HCT116 (cell line): ENCODE results near the gene GARS1. TPM values are rescaled to one million over a fixed set of nuclear protein-coding genes. Genes with fewer than 3 reads are reported as not detected.

Experiments used
- ATAC-seq: fragments of 200-7000 bp; cut with Tn5 transposase; 2 replicates; pipeline ENCODE4 v1.9.1; 2020; ENCODE audit warnings: mild to moderate bottlenecking, moderate library complexity
- BruUV-seq: library from RNA; stranded (reverse); fragments of 400-500 nt; replicated peaks from 2 replicates; lab custom pipeline; 2021; lab: Mats Ljungman, UMichigan
- CTCF ChIA-PET: fragments of 300-600 bp; sonication (Branson Sonifier 250); formaldehyde crosslinking; loops from one replicate; lab custom pipeline; 2021; ENCODE audit warnings: antibody characterized with exemption; lab: Charles Lee
- POLR2A ChIA-PET: fragments of 300-600, 350-600 bp; sonication (Branson Sonifier 250); formaldehyde crosslinking; loops from one replicate; lab custom pipeline; 2021; ENCODE audit warnings: antibody characterized with exemption; lab: Charles Lee
- RAD21 ChIA-PET, 2 experiments: fragments of 300-600 bp; sonication (Branson Sonifier 250); formaldehyde crosslinking; loops; one replicate each; lab custom pipeline; 2023; ENCODE audit warnings: low total read pairs in 2 of 2; ENCODE audit not compliant: uncharacterized antibody in 2 of 2, unreplicated experiment in 2 of 2, low non-redundant PET in 1 of 2; lab: Charles Lee
- DNase-seq: peaks from one replicate; pipeline ENCODE4 v3.0.0-alpha.2; 2010; ENCODE audit warnings: low read depth, low spot score
- H2AFZ ChIP-seq: fragments of 200-600 bp; shearing (Covaris generic), sonication (generic); 2 replicates; pipeline ENCODE4 v1.6.1; 2017; ENCODE audit warnings: low read depth, mixed run types, mixed read lengths, antibody characterized with exemption, low read length; ENCODE audit not compliant: poor library complexity, severe bottlenecking
- H3K27ac ChIP-seq: 2 replicates; pipeline ENCODE4 v1.5.1; 2012; ENCODE audit warnings: low read depth, low read length
- H3K27me3 ChIP-seq: fragments of 200-600 bp; sonication (generic); 2 replicates; pipeline ENCODE4 v1.6.1; 2016; ENCODE audit warnings: mixed run types, low read length, mixed read lengths; ENCODE audit not compliant: insufficient read depth
- H3K36me3 ChIP-seq, 2 experiments: fragments of 200-500 bp in 1 of 2; fragments of 200-600 bp in 1 of 2; sonication (Bioruptor generic) in 1 of 2; sonication (generic) in 1 of 2; 2 replicates each; pipeline versions ENCODE4 v1.5.1 to v1.6.1; 2014 to 2016; ENCODE audit warnings: low read length in 2 of 2, inconsistent platforms in 1 of 2, mixed read lengths in 1 of 2, mixed run types in 1 of 2; ENCODE audit not compliant: insufficient read depth in 2 of 2, control insufficient read depth in 1 of 2
- H3K4me1 ChIP-seq, 2 experiments: fragments of 200-600 bp in 1 of 2; sonication (generic) in 1 of 2; 2 replicates each; pipeline versions ENCODE4 v1.5.1 to v1.6.1; 2012 to 2017; ENCODE audit warnings: low read length in 2 of 2, inconsistent platforms in 1 of 2, mild to moderate bottlenecking in 1 of 2, mixed read lengths in 1 of 2, mixed run types in 1 of 2, moderate library complexity in 1 of 2; ENCODE audit not compliant: insufficient read depth in 2 of 2, control insufficient read depth in 1 of 2
- H3K4me2 ChIP-seq: fragments of 200-600 bp; sonication (generic); 2 replicates; pipeline ENCODE4 v1.6.1; 2017; ENCODE audit warnings: mixed run types, low read length, mixed read lengths
- H3K4me3 ChIP-seq, 2 experiments: fragments of 200-600 bp in 1 of 2; sonication (generic) in 1 of 2; replicated peaks in 1 of 2; 2 replicates each; pipeline ENCODE4 v1.5.1; 2011 to 2016; ENCODE audit warnings: low read length in 2 of 2, control low read depth in 1 of 2, low read depth in 1 of 2, mild to moderate bottlenecking in 1 of 2, mixed read lengths in 1 of 2, mixed run types in 1 of 2
- H3K79me2 ChIP-seq: fragments of 200-600 bp; sonication (generic); 2 replicates; pipeline ENCODE4 v1.6.1; 2017; ENCODE audit warnings: mild to moderate bottlenecking, mixed run types, low read length, moderate library complexity, mixed read lengths; ENCODE audit not compliant: insufficient read depth
- H3K9ac ChIP-seq: fragments of 200-600 bp; sonication (generic); 2 replicates; pipeline ENCODE4 v1.6.1; 2016; ENCODE audit warnings: low read length, mixed read lengths
- H3K9me2 ChIP-seq: fragments of 200-600 bp; sonication (generic), shearing (Covaris generic); 2 replicates; pipeline ENCODE4 v1.6.1; 2017; ENCODE audit warnings: mixed run types, mild to moderate bottlenecking, moderate library complexity; ENCODE audit not compliant: insufficient read depth
- H3K9me3 ChIP-seq, 2 experiments: fragments of 200-500 bp in 1 of 2; fragments of 200-600 bp in 1 of 2; sonication (Bioruptor generic) in 1 of 2; sonication (generic) in 1 of 2; 2 replicates each; pipeline ENCODE4 v1.6.1; 2014 to 2017; ENCODE audit warnings: low read length in 2 of 2, mixed read lengths in 2 of 2, inconsistent platforms in 1 of 2, low read depth in 1 of 2, mild to moderate bottlenecking in 1 of 2, mixed run types in 1 of 2, moderate library complexity in 1 of 2; ENCODE audit not compliant: control insufficient read depth in 1 of 2, insufficient read depth in 1 of 2
- H4K20me1 ChIP-seq: fragments of 200-600 bp; sonication (generic), shearing (Covaris generic); 2 replicates; pipeline ENCODE4 v1.6.1; 2017; ENCODE audit warnings: mixed run types, mild to moderate bottlenecking, moderate library complexity; ENCODE audit not compliant: insufficient read depth
- ATF3 ChIP-seq: IDR thresholded peaks from 2 replicates; pipeline ENCODE4 v1.6.1; 2012
- CBX3 ChIP-seq: IDR thresholded peaks from 2 replicates; pipeline ENCODE4 v1.6.1; 2012; ENCODE audit warnings: low read depth
- CEBPB ChIP-seq: IDR thresholded peaks from 2 replicates; pipeline ENCODE4 v1.6.1; 2012; ENCODE audit warnings: low read depth
- EGR1 ChIP-seq: IDR thresholded peaks from 2 replicates; pipeline ENCODE4 v1.6.1; 2012; ENCODE audit warnings: low read depth
- ELF1 ChIP-seq: IDR thresholded peaks from 2 replicates; pipeline ENCODE4 v1.6.1; 2012; ENCODE audit warnings: low read depth, borderline replicate concordance
- FOSL1 ChIP-seq: IDR thresholded peaks from 2 replicates; pipeline ENCODE4 v1.6.1; 2012; ENCODE audit warnings: low read depth
- JUND ChIP-seq: IDR thresholded peaks from 2 replicates; pipeline ENCODE4 v1.6.1; 2012
- POLR2AphosphoS5 ChIP-seq: IDR thresholded peaks from 2 replicates; pipeline ENCODE4 v1.6.1; 2011; ENCODE audit warnings: mild to moderate bottlenecking, low read depth, low read length, moderate library complexity
- RAD21 ChIP-seq: IDR thresholded peaks from 2 replicates; pipeline ENCODE4 v1.6.1; 2012; ENCODE audit warnings: low read depth, mild to moderate bottlenecking
- SP1 ChIP-seq: IDR thresholded peaks from 2 replicates; pipeline ENCODE4 v1.6.1; 2012; ENCODE audit warnings: low read depth
- SRF ChIP-seq: IDR thresholded peaks from 2 replicates; pipeline ENCODE4 v1.6.1; 2012; ENCODE audit warnings: low read depth
- TCF7L2 ChIP-seq: IDR thresholded peaks from 2 replicates; pipeline ENCODE4 v1.7.0; 2011; ENCODE audit warnings: borderline replicate concordance, inconsistent platforms; ENCODE audit not compliant: insufficient read depth, insufficient read length; ENCODE audit errors: extremely low read depth
- ZNF274 ChIP-seq: fragments of 200-500 bp; sonication (Bioruptor generic); IDR thresholded peaks from 2 replicates; pipeline ENCODE4 v1.6.1; 2014; ENCODE audit warnings: mild to moderate bottlenecking, low read depth, low read length, inconsistent platforms
- intact Hi-C: fragments of 100-400 bp; cut with micrococcal nuclease; formaldehyde crosslinking; loops from 2 replicates; pipeline ENCODE4 v1.10.0; 2022
- total RNA-seq: library from RNA; stranded (reverse); gene quantifications from one replicate; pipeline ENCODE4 v1.2.1, GENCODE V29; 2021; ENCODE audit not compliant: unreplicated experiment
- TF ChIP-seq, protein P1 (sequence below): IDR thresholded peaks from 2 replicates; pipeline ENCODE4 v1.6.1; 2011; ENCODE audit warnings: mild to moderate bottlenecking, low read length, moderate library complexity; ENCODE audit not compliant: insufficient replicate concordance; ENCODE audit errors: extremely low read depth
- TF ChIP-seq, protein P2 (sequence below), 3 experiments: fragments of 200-600 bp in 1 of 3; sonication (generic) in 1 of 3; IDR thresholded peaks in 2 of 3; conservative IDR thresholded peaks in 1 of 3; 2 replicates each; pipeline ENCODE4 v1.5.1; 2012 to 2017; ENCODE audit warnings: low read depth in 2 of 3, low read length in 2 of 3, antibody characterized with exemption in 1 of 3, borderline replicate concordance in 1 of 3, control low read depth in 1 of 3, mild to moderate bottlenecking in 1 of 3, mixed read lengths in 1 of 3, mixed run types in 1 of 3, moderate library complexity in 1 of 3; ENCODE audit not compliant: insufficient read depth in 1 of 3

Gene GARS1
- total RNA-seq, 1 experiment from 2014 or later = 329 TPM

DNA sequence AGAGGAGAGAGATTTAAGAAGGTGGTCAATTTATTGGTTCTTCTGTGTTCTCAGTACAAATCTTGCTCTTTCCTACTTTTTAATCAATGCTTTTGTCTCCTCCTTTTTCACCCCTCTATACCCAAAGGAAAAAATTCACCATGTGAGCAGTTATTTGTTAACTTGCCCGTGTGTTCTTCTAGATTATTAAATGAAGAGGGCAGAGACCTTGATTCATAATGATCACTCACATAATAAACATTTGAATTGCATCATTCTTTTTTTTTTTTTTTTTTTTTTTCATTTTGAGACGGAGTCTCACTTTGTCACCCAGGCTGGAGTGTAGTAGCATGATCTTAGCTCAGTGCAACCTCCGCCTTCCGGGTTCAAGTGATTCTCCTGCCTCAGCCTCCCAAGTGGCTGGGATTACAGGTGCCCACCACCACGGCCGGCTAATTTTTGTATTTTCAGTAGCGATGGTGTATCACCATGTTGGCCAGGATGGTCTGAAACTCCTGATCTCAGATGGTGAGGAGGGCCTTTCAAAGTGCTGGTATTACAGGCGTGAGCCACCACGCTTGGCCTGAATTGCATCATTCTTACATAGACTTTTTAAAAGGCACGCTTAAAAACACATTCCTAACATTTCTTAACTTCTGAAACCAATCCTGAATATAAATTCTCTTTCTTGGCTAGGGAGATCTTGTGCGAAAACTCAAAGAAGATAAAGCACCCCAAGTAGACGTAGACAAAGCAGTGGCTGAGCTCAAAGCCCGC, 3.6 kb downstream of the GARS1 start:
- RAD21 ChIA-PET = no interaction called here

DNA sequence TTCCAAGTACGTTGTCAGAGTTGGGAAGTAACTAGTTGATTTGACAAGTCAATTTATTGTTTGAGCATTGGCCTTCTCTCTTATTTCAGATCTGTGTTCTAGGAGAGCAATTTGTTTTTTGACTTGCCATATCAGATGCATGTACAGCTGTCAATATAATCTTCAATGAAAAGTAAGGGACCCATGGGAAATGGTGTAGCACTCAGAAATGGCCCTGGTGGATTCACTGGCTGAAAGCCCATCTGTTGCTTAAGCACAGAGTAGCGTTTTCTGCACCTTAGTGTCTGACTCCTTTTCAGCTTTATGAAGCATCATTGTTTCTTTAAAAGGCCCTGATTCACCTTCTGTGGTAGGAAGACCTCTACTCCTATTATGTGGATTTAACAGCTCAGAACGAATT, 10.2 kb downstream of the GARS1 start:
- Histone ChIP-seq H3K27me3 (no peaks in the 10 kb centered on the region), H3K9me2 (no peaks in the 10 kb centered on the region), H3K36me3 (peaks cover 66 to 75% of the 10 kb centered on the region in 2 experiments), H4K20me1 (no peaks in the 10 kb centered on the region), H3K4me1 (no peaks in the 10 kb centered on the region), H3K27ac (no peak overlapping the region), H3K4me3 (no peak overlapping the region), H2AFZ (no peak overlapping the region), H3K4me2 (no peak overlapping the region), H3K79me2 (peaks cover 81% of the 10 kb centered on the region), H3K9me3 (no peaks in the 10 kb centered on the region), H3K9ac (no peak overlapping the region)
- no peak for DNase-seq
- TF ChIP-seq CBX3 = no peak
- TF ChIP-seq, protein P1, sequence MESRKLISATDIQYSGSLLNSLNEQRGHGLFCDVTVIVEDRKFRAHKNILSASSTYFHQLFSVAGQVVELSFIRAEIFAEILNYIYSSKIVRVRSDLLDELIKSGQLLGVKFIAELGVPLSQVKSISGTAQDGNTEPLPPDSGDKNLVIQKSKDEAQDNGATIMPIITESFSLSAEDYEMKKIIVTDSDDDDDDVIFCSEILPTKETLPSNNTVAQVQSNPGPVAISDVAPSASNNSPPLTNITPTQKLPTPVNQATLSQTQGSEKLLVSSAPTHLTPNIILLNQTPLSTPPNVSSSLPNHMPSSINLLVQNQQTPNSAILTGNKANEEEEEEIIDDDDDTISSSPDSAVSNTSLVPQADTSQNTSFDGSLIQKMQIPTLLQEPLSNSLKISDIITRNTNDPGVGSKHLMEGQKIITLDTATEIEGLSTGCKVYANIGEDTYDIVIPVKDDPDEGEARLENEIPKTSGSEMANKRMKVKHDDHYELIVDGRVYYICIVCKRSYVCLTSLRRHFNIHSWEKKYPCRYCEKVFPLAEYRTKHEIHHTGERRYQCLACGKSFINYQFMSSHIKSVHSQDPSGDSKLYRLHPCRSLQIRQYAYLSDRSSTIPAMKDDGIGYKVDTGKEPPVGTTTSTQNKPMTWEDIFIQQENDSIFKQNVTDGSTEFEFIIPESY = no peak
- TF ChIP-seq FOSL1 = no peak
- TF ChIP-seq ATF3 = no peak
- no peak for TF ChIP-seq SP1
- TF ChIP-seq TCF7L2 = no peak
- no peak for TF ChIP-seq CEBPB
- TF ChIP-seq, protein P2, sequence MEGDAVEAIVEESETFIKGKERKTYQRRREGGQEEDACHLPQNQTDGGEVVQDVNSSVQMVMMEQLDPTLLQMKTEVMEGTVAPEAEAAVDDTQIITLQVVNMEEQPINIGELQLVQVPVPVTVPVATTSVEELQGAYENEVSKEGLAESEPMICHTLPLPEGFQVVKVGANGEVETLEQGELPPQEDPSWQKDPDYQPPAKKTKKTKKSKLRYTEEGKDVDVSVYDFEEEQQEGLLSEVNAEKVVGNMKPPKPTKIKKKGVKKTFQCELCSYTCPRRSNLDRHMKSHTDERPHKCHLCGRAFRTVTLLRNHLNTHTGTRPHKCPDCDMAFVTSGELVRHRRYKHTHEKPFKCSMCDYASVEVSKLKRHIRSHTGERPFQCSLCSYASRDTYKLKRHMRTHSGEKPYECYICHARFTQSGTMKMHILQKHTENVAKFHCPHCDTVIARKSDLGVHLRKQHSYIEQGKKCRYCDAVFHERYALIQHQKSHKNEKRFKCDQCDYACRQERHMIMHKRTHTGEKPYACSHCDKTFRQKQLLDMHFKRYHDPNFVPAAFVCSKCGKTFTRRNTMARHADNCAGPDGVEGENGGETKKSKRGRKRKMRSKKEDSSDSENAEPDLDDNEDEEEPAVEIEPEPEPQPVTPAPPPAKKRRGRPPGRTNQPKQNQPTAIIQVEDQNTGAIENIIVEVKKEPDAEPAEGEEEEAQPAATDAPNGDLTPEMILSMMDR (IDR thresholded peaks at IDR 0.05 in 2 of 3, conservative IDR thresholded peaks at IDR 0.05 in 1 of 3; ENCODE audit: borderline replicate concordance in 1 of 3, insufficient read depth in 1 of 3, low read depth in 2 of 3, low read length in 2 of 3) = no peak
- no peak for TF ChIP-seq RAD21
- no peak for TF ChIP-seq EGR1
- TF ChIP-seq SRF = no peak
- TF ChIP-seq JUND = no peak
- no peak for ATAC-seq
- ChIA-PET POLR2A (no interaction called here), CTCF (no interaction called here), RAD21 (no interaction called here)
- intact Hi-C loops = no loop called here
- BruUV-seq = no TSS peak

More for the DNA sequence above, 3.6 kb downstream of the GARS1 start:
- H3K9ac ChIP-seq = no peak overlapping the region
- peaks cover 5 to 16% of the 10 kb centered on the region in 2 experiments; a peak in 3 of 4 replicates for H3K4me1 ChIP-seq
- ChIA-PET CTCF (no interaction called here), POLR2A (no interaction called here)
- H3K79me2 ChIP-seq = peaks cover 85% of the 10 kb centered on the region
- peaks cover 26 to 41% of the 10 kb centered on the region in 2 experiments for H3K36me3 ChIP-seq
- no peaks in the 10 kb centered on the region for H4K20me1 ChIP-seq
- no peak overlapping the region for H3K4me2 ChIP-seq
- H3K9me2 ChIP-seq = no peaks in the 10 kb centered on the region
- no peak overlapping the region for H2AFZ ChIP-seq
- DNase-seq (no peak), ATAC-seq (no peak)
- no peak overlapping the region for H3K4me3 ChIP-seq
- BruUV-seq = no TSS peak
- no peak overlapping the region for H3K27ac ChIP-seq
- no peaks in the 10 kb centered on the region for H3K27me3 ChIP-seq
- no peak for TF ChIP-seq FOSL1
- TF ChIP-seq TCF7L2 = no peak
- no peak for TF ChIP-seq ZNF274
- TF ChIP-seq SP1 = no peak
- no peak for TF ChIP-seq ELF1
- no peak for TF ChIP-seq POLR2AphosphoS5
- intact Hi-C loops = loop anchor here (10.0 kb wide), 1 partner anchor 1897 kb away; the partner anchor contains the start of genes AVL9 and LSM5
- no peaks in the 10 kb centered on the region for H3K9me3 ChIP-seq
